HG03045 (cell line): ENCODE measurements around the gene IL22.

Experiments
- ATAC-seq: cut with Tn5 transposase; IDR thresholded peaks from one replicate; pipeline ENCODE4 v1.9.1; 2021; ENCODE audit warnings: mild to moderate bottlenecking, moderate library complexity; ENCODE audit not compliant: unreplicated experiment

The IL22 gene

DNA sequence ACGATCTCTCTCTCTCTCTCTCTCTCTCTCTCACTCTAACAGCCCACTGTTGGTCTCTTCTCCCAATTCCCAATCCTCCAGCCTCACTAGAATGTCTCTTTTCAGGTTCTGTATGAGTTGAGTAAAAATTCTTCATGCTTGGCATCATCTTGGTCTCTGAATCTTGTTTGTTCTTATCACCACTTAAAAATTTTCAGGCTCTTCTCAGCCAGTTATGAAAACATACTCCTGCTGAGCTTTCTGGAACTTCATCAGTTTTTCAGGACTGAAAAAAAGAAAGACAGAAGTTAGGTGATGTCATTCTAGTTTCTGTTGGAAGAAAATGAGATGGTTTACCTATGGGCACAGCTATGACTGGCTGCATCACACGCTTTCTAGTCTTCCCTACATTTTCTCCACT is 11.5 kb upstream of the IL22 start:
- no peak for ATAC-seq

GRCh38 chr12:68264158-68264855 is 10.9 kb upstream of the IL22 start:
- ATAC-seq = no peak

- no peak for ATAC-seq
Measured at GRCh38 chr12:68263366-68263765, 10.0 kb upstream of the IL22 start.

DNA sequence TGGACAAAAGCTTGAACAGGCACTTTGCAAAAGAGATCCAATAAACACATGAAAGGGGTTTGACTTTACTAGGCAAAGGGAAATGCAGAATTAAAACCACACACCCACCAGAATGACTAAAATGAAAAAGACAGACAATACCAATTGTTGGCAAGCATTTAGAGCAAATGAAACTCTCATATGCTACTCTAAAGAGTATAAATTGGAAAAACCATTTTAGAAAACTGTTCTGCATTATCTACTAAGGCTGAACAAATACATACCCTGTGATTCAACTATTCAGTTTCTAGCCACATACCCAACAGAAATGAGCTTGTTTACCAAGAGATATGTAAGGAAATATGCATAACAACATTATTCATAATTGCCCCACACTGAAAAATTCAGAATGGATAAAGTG is 8.5 kb upstream of the IL22 start:
- ATAC-seq = no peak

DNA sequence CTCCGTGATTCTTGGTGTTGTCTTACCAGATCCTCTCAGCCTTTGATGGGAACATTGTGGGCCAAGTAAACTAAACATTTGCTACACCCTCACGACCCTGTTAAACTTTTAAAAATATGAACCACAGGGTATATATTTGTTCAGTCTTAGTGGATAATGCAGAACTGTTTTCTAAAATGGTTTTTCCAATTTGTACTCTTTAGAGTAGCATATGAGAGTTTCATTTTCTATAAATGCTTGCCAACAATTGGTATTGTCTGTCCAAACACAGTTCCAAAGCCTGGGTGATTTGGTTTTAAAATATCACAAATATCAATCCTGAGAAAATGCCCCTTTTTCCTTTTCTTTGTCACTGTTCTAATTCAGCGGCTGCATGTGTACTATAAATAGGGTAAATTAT is 6.7 kb upstream of the IL22 start:
- ATAC-seq = no peak

DNA sequence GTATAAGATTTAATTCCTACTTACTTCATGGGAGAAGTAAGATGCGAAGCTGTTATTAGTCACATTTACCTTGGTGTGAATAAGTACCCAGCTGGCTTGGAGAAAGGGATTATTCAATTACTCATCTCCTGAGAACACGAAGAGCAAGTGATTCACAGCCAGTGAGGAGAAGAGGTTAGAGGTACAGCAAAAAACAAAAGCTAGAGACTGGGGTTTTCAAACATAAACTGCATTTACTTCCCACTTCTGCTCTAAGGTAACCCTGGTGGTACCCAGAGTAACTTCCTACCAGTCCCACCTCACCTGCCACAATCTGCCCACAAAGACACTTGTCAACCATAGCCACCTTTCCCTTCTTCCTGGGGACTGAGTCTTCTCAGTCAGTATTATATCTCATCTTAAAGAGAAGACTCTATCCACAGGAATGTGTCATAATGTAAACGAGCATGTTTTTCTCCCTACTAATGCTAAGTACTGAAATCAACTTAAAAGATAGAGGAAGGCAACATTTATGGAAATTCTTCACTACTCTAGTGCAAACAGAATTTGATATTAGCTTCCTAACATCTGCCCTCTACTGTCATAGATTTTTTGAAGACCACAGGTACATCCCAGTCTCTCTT is 6.0 kb upstream of the IL22 start:
- ATAC-seq = no peak

DNA sequence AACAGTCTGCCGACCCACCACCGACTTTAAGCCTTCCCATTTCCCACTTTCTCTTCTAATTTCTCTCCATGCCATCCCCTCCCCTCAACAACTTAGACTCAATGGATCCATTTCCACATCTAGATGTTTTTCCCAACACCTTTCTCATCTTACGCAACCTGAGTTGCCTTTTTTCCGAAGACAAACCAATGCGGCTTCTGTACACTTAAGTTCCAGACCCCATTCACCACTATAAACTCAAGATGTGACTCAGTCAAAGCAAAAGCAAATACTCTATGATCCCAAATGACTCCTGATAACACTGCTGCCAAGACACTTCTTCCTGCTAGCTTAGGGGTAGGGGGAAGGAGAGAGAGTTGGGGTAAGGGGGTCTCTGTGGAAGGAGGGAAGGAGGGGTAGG is 1.3 kb downstream of the IL22 start:
- no peak for ATAC-seq

DNA sequence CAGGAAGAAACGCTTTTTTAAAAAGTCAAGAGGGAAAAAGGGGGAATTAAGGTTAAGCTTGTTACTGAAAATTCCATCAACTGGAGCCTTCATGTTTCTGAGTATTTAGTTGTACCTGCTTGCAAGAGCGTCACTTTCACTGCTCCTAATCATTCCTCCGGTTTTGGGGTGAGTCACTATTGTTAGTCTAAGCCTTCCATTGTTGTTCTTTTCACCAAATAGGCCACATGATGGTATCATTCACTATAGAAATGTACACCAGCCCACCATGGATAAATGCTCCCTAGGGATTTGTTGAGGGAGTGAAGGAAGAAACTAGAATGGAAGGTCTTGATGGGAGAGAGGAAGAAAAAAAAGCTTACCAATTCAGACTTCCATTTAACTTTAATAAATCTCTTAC is 3.0 kb downstream of the IL22 start:
- no peak for ATAC-seq

- ATAC-seq = no peak
Measured at GRCh38 chr12:68247785-68248184, 5.6 kb downstream of the IL22 start.

- ATAC-seq = no peak
Measured at GRCh38 chr12:68246350-68246749, 7.1 kb downstream of the IL22 start.

GRCh38 chr12:68245180-68246021 is 8.0 kb downstream of the IL22 start:
- no peak for ATAC-seq

DNA sequence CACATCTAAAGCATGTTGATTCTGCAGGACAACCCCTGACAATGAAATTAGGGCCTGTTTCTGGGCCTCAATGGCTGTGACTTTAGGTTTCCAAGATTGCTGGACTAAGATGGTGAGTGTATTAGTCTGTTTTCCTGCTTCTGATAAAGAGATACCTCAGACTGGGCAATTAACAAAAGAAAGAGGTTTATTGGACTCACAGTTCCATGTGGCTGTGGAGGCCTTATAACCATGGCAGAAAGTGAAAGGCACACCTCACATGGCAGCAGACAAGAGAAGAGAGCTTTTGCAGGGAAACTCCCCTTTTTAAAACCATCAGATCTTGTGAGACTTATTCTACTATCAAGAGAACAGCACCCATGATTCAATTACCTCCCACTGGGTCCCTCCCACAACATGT is 10.6 kb downstream of the IL22 start:
- no peak for ATAC-seq

DNA sequence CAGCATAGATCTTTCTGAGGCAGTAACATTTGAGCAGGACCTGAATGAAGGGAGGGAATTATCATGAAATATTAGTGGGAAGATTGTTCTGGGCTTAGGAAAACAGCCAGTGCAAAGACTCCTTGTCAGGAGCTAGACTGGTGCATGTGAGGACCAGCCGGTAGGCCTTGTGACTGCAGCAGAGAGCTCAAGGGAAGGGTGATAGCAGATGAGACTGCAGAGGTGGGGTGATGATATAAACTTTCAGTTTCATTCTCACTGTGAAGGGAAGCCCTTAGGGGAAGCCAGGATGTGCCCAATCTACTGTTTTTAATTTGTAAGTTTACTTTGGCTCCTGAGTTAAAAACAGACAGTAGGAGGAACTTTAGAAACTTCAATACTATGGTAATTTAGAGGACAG is 12.4 kb downstream of the IL22 start:
- peak; percentile 94 for ATAC-seq

DNA sequence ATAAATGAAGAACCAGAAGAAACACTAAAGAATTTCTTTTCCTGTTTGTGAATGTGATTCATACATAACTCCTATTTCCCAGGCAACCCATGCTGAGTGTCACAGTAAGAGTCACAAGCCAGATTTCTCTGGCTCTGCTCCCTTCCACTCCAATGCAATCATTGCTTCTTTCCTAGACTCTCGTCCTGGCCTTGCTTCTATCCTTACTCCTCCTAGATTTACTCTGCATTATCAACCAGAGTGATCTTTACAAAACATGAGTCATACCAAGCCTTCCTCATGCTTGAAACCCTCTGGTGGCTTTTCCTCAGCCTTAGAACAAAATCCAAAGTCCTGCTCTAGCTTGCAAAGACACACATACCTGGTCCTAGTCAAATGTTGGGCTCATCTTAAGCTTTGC is 13.3 kb downstream of the IL22 start:
- ATAC-seq = no peak

DNA sequence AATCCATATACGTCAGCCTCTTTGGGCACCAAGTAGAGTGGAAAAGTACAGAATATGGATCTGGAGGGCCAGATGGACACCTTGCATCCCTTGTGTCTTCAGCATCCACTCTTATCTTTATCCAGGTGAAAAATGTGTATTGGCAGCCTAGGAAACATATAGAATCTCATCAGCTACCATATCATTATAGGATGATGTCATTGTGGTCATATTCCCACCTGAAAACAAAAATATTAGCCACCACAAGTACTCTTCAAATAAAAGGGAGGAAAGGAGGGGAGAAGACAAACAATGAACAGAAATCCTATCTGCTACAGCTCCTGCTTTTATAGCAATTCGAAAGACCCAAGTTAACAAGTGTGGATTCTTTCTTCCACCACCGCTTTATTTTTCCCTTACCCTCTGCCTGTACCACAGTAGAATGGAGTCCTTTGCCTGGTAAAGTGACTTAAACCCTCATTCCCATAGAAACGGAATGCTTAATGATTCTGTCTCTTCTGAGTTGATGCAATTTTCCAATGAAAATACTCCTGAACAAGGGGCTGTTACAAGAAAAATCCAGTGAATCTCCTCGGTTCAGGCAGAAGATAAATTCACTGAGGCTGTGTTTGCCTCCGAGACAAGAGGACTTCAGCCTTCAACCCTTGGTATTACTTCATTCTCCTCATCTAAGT is 14.0 kb downstream of the IL22 start:
- ATAC-seq = no peak

DNA sequence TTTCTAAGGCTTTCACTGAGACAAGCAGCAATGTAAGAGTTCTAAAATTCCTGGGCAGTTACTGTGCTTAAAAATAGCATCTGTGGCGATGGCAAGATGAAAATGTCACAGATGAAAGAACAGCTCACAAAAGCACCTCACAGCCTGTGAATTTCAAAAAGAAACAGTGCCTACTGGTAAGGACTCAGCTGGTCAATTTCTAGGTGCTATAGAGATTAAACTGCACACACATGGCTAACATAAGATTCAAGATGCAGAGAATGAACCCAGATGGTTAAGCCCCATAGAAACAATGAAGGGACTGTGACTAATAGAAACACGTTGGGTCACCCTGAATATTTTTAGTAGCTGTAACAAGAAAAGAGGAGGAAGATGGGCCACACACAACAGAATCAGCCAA is 15.8 kb downstream of the IL22 start:
- ATAC-seq = no peak

- no peak for ATAC-seq
Measured at GRCh38 chr12:68237078-68237477, 16.3 kb downstream of the IL22 start.

DNA sequence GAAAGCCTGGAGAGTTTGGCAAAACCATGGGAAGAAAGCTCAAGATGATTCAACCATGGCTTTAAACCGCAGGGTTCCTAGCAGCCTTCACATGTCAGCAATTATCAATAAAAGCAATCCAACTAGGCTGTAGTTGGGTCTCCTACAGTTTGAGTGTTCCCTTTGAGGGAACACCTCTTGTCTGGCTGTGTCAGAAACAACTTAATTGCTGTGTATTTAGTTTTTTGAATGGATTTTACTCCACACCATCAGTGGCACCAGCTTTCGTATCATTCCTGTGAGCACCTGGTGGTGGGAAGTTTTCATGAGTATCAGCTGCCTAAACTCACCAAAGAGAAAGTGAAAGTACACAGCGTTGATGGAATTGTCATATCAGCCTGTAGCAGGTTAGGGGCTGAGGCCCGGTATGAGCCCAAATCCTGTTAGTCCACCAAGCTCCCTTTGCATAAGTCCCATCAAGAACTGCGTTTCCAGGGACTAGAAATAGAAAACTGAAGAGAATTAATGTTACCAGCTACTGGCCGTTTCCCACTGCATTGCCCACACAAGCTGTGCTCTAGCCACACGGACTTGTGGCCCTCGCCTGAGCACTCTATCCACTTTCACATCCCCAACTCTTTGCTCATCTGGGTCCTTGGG is 16.9 kb downstream of the IL22 start:
- peak; percentile 68 for ATAC-seq

- ATAC-seq = no peak
Measured at GRCh38 chr12:68235576-68235975, 17.8 kb downstream of the IL22 start.

GRCh38 chr12:68234140-68234539 is 19.3 kb downstream of the IL22 start:
- no peak for ATAC-seq

GRCh38 chr12:68233498-68233897 is 19.9 kb downstream of the IL22 start:
- no peak for ATAC-seq
